ENCODE measurements around the gene CARD11.

CARD11 gene

GRCh38 chr7:3013975-3014792 is 29.5 kb downstream of the CARD11 start:
- no peak for DNase-seq

- DNase-seq = no peak
Measured at GRCh38 chr7:3011211-3011852, 32.3 kb downstream of the CARD11 start.

- no peak for DNase-seq
Measured at GRCh38 chr7:3010161-3010560, 33.5 kb downstream of the CARD11 start.

- DNase-seq = no peak
Measured at GRCh38 chr7:3009086-3009485, 34.6 kb downstream of the CARD11 start.

- no peak for DNase-seq
Measured at GRCh38 chr7:3008386-3008785, 35.3 kb downstream of the CARD11 start.

GRCh38 chr7:3007696-3008095 is 36.0 kb downstream of the CARD11 start:
- DNase-seq = no peak

GRCh38 chr7:3005257-3005656 is 38.4 kb downstream of the CARD11 start:
- DNase-seq = no peak

GRCh38 chr7:3003936-3004335 is 39.7 kb downstream of the CARD11 start:
- DNase-seq = no peak

GRCh38 chr7:3002631-3003030 is 41.0 kb downstream of the CARD11 start:
- DNase-seq = no peak

- DNase-seq = no peak
Measured at GRCh38 chr7:3000566-3000965, 43.1 kb downstream of the CARD11 start.

- DNase-seq = no peak
Measured at GRCh38 chr7:2999078-2999500, 44.6 kb downstream of the CARD11 start.

GRCh38 chr7:2997014-2997413 is 46.7 kb downstream of the CARD11 start:
- no peak for DNase-seq

- no peak for DNase-seq
Measured at GRCh38 chr7:2996141-2996540, 47.5 kb downstream of the CARD11 start.

GRCh38 chr7:2993868-2994267 is 49.8 kb downstream of the CARD11 start:
- DNase-seq = no peak

- DNase-seq = no peak
Measured at GRCh38 chr7:2993396-2993795, 50.3 kb downstream of the CARD11 start.

GRCh38 chr7:2990949-2991470 is 52.7 kb downstream of the CARD11 start:
- DNase-seq = no peak

GRCh38 chr7:2986561-2986960 is 57.1 kb downstream of the CARD11 start:
- no peak for DNase-seq

GRCh38 chr7:2985866-2986265 is 57.8 kb downstream of the CARD11 start:
- no peak for DNase-seq

- no peak for DNase-seq
Measured at GRCh38 chr7:2984091-2984490, 59.6 kb downstream of the CARD11 start.

- no peak for DNase-seq
Measured at GRCh38 chr7:2983586-2983985, 60.1 kb downstream of the CARD11 start.

GRCh38 chr7:2982831-2983230 is 60.8 kb downstream of the CARD11 start:
- no peak for DNase-seq

- no peak for DNase-seq
Measured at GRCh38 chr7:2982401-2982800, 61.3 kb downstream of the CARD11 start.

- no peak for DNase-seq
Measured at GRCh38 chr7:2981103-2981480, 62.6 kb downstream of the CARD11 start.

- no peak for DNase-seq
Measured at GRCh38 chr7:2980401-2981102, 63.1 kb downstream of the CARD11 start.

All from AML-193 (cell line).